ENCODE measurements around the gene METTL24. TPM values are rescaled to one million over a fixed set of nuclear protein-coding genes. Genes with fewer than 3 reads are reported as not detected.
"Not testable (repeated sequence)": the region's sequence is repeated elsewhere in the genome, so short reads cannot be mapped to it uniquely, and the experiment has no call there.

Gene METTL24
- total RNA-seq, 1 donor from 2014 or later, result not detected

DNA sequence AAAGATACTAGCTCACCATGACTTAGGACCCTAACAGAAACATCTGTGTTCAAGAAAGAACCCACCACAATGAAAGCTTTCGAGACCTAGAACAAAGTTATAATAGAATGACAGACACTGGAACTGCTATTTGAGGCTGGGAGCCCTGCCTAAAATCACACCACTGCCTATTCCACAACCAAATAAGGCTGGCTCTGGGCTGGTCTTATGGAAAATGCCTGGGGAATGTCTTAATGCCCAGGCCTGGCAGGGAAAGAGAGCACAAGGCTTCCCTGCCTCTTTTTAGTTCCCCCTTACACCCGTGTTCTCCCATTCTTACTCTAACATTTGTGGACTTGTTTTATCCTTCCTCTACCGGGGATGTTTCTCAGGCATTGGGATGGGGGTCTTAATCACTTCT lies 5.6 kb upstream of the METTL24 start:
- intact Hi-C loops (cut with micrococcal nuclease), result no loop called here

- intact Hi-C loops (cut with micrococcal nuclease), result no loop called here
Observed at GRCh38 chr6:110360676-110361075, 2.5 kb upstream of the METTL24 start.

GRCh38 chr6:110359556-110359955 lies 1.4 kb upstream of the METTL24 start:
- intact Hi-C loops (cut with micrococcal nuclease), result no loop called here

DNA sequence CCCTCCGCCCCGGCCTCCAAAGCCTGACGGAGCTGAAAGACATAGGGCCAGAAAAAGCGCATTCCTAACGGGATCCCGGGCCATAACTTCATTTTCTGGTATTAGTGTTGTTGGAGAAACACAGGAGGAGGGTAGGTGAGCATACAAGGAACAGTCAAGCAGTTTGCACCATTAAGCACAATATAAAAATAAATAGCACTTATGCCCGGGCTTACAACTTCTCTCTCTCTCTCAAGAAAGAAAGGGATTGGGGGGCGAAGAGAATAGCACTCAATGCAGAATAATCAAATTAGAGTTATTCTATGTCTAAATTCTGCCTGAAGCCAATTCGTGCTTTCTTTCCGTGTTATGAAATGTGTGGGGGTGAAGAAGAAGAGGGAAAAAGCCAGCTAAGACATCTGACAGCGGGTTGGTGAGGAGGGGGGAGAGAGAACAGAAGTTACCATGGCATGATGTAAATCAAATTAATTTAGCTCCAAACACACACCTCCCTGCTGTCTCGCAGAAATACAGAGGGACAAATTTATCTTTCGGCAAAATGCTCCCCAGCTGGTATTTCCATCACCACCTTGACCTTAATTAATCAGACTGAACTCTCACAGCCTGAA lies 508 bp upstream of the METTL24 start:
- intact Hi-C loops (cut with micrococcal nuclease), result no loop called here

- intact Hi-C loops (cut with micrococcal nuclease), result no loop called here
Observed at GRCh38 chr6:110357298-110357663, 868 bp downstream of the METTL24 start.

- intact Hi-C loops (cut with micrococcal nuclease), result no loop called here
Observed at GRCh38 chr6:110356778-110357177, 1.4 kb downstream of the METTL24 start.

DNA sequence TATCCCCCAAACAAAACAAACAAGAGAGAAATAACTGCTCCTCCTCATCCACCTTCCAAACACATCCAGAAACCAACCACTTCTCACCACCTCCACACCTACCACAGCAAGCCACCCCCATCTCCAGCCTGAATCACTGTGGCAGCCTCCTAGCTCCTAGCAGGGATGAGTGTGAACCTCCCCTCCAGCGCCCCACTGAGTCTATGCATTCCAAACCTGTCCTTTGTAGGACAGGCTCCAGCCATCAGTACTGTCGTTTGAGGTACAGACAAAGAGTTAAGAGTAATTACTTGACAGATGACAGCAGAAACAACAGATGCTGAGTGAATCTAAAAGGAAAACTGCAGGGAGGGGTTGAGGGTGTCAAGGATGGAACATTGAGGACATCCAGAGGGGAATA lies 2.4 kb downstream of the METTL24 start:
- intact Hi-C loops (cut with micrococcal nuclease), result no loop called here

- intact Hi-C loops (cut with micrococcal nuclease), result no loop called here
Observed at GRCh38 chr6:110355022-110355421, 3.1 kb downstream of the METTL24 start.

GRCh38 chr6:110354153-110354552 lies 4.0 kb downstream of the METTL24 start:
- intact Hi-C loops (cut with micrococcal nuclease), result no loop called here

DNA sequence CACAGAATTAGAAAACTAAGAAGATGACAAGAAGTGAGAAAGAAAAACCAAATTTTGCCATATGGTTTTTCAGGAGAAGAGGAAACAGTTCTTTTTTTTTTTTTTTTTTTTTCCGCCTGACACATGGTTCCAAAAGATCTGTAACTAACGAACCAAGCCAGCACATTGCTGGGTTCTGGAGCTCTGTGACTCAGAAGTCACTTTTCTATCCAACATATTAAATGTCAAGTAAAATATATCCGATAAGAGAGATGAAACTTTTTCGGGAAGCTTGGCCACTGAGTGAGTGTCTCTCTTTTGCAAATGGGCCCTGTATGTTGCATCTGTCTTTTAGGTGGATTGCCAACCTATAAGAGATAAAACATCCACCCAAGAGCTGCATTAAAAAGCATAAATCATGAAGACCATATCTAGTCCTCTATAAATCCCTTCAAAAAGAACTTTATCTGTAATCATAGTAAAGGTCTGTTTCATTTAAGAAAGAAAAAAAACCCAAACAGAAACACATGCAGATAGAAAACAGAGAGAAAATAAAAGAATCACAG lies 4.6 kb downstream of the METTL24 start:
- intact Hi-C loops (cut with micrococcal nuclease), result no loop called here

GRCh38 chr6:110352563-110353262 lies 5.4 kb downstream of the METTL24 start:
- intact Hi-C loops (cut with micrococcal nuclease), result no loop called here

- intact Hi-C loops (cut with micrococcal nuclease), result no loop called here
Observed at GRCh38 chr6:110351986-110352385, 6.2 kb downstream of the METTL24 start.

DNA sequence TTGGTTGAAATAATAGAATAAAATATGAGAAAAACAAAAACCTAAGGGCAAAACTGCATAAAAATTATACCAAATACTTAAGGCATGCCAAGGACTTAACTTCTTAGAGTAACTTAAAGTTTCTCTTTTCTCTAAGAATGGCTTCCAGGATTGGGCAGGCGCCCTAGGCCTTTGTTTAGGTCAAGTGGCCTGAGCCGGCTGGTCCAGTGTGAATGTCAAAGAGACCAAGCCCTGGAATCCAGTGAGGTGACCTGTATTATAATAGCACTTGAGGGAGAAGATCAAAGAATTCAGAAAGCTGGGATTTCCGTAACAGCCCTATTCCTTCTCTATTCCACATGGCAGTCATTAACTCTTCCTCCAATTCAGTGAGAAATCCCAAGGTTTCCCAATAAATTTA lies 6.6 kb downstream of the METTL24 start:
- intact Hi-C loops (cut with micrococcal nuclease), result no loop called here

GRCh38 chr6:110350593-110350992 lies 7.6 kb downstream of the METTL24 start:
- intact Hi-C loops (cut with micrococcal nuclease), result not testable (repeated sequence)

- intact Hi-C loops (cut with micrococcal nuclease), result no loop called here
Observed at GRCh38 chr6:110348961-110349690, 9.0 kb downstream of the METTL24 start.

DNA sequence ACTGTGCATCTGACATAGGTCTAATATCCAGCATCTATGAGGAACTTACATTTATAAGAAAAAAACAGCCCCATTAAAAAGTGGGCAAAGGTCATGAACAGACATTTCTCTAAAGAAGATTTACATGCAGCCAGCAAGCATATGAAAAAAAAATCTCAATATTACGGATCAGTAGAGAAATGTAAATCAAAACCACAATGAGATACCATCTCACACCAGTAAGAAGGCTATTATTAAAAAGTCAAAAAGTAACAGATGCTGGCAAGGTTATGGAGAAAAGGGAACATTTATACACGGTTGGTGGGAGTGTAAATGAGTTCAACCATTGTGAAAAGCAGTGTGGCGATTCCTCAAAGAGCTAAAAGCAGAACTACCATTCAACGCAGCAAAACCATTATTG lies 13.1 kb downstream of the METTL24 start:
- intact Hi-C loops (cut with micrococcal nuclease), result no loop called here

GRCh38 chr6:110342759-110343158 lies 15.4 kb downstream of the METTL24 start:
- intact Hi-C loops (cut with micrococcal nuclease), result no loop called here

- intact Hi-C loops (cut with micrococcal nuclease), result no loop called here
Observed at GRCh38 chr6:110341663-110342596, 16.2 kb downstream of the METTL24 start.

- intact Hi-C loops (cut with micrococcal nuclease), result no loop called here
Observed at GRCh38 chr6:110341067-110341466, 17.1 kb downstream of the METTL24 start.

GRCh38 chr6:110340392-110340965 lies 17.7 kb downstream of the METTL24 start:
- intact Hi-C loops (cut with micrococcal nuclease), result no loop called here
